Activated CD4-positive, CD25-positive, alpha-beta regulatory T cell treated with anti-CD3 and anti-CD28 coated beads, Interleukin-2, amount 50 U/mL, for 24 hours (primary cell): ENCODE measurements around the gene TJP3.
A peak's percentile ranks its signal among the peaks of the same experiment; 100 is the strongest.

Experiments used
- ATAC-seq, 2 donors: fragments of 150-1000 bp; cut with Tn5 transposase; one replicate each; pipeline ENCODE4 v1.10.0; 2021; ENCODE audit warnings: mild to moderate bottlenecking in 1 of 2, moderate library complexity in 1 of 2

TJP3 gene

DNA sequence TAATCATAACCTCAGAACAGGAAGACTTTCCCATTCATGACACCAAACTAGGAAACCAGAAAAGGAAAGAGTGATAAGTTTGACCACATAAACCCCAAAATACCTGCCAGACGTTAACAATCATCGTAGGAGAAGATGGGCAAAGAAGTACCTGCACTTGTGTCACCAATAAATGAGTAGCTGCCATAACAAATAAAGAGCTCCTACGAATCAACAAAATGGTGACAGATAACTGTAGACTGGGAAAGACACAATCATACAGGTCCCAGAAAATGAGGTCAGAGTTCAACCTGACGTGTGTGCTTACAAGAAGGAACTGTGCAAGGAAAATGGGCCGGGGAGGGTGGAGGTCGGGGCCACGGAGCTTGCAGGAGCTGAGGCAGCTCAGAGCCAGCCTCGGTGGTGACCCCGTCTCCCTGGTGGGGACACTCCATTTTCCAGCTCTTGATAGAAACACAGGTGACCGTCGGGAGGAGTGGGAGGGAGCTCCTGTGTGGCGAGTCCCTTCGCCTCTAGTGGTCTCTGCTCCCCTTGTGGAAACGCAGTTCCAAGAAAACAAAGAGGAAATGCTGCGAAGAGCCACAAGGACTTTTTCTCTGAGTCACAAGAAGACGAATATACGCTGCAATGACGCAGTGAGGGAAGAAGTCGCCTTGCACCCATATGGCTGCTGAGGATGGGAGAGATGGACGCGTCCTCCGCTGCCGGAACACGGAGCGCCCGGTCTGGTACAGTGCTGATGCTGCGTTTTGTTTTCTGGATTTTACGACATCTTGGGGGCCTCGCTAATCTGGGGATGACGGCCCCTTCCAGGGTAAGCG, 17.4 kb upstream of the TJP3 start:
- peak; percentile 53 to 54 for ATAC-seq

DNA sequence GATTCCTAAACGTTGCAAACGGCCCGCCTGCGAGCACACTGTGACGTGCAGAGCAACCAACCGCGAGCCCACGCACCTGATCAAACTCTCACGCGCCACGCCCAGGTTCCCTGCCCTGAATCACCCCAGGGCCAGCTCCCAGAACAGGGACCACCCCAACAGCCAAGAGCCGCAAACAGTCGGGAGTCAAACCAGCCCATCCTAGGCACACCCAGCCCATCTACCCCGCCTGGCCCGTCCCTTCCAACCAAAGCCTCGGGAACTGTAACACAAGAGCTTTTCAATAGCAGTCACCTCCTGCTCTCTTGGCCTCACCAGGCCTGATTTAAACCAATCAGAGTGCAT, 16.8 kb upstream of the TJP3 start:
- ATAC-seq = no peak

DNA sequence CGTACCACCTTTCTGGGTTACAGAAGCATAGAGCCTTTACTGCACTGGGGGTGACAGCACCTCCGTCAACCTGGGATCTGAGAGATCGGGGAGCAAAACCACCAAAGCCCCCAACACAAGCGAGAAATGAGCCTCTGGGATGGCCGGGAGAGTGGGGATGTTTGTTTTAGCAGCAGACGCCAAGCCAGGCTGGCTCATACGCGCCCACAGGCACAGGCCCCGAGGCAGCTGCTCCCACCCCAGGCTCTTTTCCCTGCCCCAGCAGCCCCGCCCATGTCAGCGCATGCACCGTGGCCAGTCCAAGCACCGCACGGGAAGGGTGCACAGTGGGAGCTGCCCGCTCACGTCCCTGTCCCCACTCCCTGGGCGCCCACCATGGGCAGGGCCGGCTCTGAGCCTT, 16.5 kb upstream of the TJP3 start:
- ATAC-seq = no peak

DNA sequence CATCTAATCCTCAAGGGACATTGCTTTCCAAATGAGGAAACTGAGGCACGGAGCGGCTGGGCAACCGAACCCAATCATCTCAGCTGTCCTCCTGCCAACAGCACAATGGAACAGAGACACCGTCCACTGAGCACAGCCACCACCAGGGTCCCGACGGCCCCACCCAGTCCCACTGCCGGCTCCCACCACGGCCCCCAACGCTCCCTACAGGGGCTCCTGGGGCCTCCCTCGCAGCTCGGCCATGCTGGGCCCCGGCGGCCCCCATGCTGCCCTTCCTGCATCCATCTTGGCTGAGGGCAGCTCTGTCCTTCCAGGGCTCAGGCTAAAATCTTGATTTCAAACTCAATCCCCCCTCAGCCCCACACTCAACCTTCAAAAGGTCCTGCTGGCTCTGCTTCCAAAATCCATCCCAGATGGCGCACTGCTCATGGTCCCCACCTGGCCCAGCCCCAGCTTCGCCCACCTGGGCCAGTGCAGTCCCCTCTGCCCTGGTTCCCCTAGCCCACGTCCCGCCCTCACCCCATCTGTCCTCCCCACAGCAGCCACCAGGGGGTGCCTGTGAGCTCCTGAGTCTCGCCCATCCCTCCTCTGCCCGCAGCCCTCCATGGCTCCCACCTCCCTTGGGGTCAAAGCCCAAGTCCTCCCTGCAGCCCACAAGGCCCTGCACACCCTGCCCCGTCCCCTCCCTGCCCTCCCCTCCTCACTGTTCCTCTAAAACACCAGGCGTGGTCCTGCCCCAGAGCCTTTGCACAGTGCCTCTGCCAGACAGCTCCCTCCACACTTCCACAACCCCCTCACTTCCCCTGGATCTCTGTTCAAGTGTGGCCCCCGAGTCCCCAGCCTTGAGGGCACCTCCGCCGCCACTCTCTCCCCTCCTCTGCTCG, 15.8 kb upstream of the TJP3 start:
- ATAC-seq = peak; percentile 27 to 44

DNA sequence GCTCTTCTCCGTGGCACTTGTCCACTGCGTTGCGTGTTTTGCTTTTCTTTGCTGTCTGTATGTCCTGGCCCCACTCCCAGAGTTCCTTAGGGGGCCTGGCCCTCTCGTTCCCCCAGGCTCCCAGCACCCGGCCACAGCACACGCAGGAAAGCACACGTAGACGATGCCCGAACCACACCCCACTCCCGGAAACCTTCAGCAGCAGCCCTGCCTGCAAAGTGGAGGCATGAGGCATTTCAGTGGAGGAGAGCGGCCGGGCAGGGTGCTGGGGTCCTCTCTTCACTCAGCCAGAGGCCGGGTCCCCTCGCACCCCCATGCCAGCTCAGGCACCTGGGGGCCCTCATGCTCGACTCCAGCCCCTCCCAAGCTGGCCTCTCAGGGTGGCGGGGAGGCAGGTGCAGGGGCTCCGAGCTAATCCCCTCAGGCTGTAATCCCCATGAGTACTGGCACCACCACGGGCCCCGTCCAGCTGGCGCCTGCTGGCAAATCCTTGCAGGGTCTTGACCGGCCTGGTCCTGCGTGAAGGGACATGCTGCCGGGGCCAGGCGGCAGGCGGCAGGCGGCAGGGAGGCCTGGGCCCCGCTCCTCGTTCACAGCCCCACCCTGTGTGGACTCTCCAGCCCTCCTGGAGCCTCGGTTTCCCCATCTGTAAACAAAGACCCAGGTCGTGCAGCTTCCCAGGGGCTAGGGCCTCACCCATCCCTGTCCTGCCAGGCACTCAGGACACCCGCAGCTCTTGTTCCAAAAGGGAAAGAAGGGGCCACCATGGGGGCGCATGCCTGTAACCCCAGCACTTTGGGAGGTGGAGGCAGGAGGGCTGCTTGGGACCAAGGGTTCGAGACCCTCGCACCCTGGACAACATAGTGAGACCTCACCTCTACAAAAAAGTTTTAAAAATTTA, 14.9 kb upstream of the TJP3 start:
- no peak for ATAC-seq

DNA sequence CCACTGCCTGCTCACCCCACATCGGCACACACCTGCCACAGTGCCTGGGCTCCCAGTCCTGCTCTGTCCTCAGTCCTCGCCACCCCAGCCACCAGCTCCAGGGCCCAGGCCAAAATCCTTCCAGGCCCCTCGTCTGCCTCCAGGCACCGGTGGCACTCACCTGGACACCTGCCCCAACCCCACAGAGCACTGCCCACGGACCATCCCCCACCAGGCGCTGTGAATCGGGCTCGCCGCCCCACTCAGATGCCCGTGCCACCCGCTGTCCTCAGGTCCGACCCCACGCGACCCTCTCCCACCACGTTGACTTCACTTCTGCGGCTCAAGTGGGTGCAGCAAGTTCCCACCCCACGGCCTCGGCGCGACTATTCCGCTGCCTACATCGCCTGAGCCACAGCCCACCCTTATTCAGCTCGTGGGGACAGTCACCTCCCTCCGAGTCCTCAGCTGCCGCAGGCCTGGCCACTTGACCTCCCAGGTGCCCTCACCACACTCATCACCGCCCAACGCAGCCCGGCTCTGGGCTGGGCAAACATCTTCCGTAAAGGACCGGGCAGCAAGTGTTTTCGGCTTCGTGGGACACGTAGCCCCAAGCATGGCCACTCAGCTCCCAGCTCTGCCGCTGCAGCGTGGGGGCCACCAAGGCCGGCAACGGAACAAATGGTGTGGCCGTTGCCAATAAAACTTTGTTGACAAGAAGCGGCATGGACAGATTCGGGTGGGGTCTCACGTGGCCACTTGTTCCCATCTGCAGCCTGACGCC, 13.6 kb upstream of the TJP3 start:
- no peak for ATAC-seq

DNA sequence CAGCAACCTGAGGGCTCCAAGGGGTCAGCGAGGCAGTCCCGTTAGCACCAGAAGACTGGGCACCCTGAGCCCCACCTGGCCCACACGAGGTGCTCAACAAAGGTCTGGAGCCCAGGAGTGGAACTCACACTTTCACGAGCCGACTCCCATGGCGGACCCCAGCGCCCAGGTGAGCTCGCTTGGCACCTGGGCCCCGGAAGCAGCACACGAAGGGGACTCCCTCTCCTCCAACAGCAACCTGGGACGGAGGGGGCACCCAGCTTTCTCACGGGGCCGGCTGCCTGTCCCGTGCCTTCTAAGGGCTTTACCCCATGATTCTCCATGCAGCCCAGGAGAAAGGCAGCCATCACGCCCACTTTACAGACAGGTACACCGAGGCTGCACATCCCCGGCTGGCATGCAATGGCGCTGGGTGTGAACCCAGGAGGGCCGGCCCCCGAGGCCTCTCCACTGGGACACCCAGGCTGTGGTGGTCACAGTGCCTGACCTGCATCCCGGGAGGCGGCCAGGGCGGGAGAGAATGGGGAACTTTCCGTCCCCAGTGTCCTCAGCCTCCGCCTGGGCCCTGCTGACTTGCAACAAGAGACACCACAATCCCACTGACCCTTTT, 13.0 kb upstream of the TJP3 start:
- ATAC-seq = no peak

DNA sequence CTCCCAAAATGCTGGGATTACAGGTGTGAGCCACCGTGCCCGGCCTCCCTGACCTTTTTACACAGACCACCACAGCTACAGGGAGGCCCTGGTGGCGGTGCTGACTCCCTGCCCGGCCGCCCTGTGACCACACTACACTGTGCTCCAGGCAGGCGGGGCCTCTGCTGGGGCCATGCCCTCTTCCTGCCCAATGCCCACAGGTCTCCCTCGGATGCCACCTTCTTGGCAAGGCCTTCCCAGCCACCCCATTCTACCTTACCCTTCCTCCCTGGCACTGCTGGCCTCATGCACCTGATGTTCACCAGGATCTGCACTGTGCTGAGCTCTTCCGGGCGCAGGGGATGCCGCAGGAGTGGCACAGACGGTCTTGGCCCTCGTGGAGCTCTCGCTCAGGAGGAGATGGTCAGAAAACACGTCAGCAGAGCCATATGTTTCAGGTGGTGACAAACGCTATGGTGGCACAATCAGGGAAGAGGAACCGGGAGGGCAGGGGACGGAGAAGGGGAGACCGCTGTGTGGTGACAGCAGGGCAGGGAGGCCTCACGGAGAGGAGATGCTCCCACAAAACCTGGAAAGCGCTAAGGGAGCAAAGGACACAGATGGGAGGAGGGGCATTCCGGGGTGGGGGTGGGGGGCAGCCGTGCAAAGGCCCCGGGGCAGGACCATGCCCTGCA, 12.1 kb upstream of the TJP3 start:
- ATAC-seq = no peak

DNA sequence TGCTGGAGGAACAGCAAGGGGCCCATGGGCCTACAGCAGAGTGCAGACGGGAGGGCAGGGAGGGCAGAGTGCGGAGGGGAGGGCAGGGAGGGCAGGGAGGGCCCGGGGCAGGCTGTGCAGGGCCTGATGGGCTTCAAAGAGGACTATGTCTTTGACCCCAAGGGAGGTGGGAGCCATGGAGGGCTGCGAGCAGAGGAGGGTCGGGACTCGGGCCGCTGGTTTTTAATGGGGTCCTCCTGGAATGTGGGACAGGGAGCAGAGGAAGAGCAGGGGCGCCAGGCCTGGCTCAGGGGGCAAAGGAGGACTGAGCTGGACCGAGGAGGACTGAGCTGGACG, 11.6 kb upstream of the TJP3 start:
- no peak for ATAC-seq

DNA sequence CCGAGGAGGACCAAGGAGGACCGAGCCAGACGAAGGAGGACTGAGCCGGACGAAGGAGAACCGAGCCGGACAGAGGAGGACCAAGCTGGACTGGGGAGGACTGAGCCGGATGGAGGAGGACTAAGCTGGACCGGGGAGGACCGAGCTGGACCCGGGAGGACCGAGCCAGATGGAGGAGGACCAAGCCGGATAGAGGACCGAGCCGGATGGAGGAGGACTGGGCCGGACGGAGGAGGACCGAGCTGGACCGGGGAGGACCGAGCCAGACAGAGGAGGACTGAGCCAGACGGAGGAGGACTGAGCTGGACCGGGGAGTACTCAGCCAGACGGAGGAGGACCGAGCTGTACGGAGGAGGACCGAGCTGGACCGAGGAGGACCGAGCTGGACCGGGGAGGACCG, 11.1 kb upstream of the TJP3 start:
- no peak for ATAC-seq

DNA sequence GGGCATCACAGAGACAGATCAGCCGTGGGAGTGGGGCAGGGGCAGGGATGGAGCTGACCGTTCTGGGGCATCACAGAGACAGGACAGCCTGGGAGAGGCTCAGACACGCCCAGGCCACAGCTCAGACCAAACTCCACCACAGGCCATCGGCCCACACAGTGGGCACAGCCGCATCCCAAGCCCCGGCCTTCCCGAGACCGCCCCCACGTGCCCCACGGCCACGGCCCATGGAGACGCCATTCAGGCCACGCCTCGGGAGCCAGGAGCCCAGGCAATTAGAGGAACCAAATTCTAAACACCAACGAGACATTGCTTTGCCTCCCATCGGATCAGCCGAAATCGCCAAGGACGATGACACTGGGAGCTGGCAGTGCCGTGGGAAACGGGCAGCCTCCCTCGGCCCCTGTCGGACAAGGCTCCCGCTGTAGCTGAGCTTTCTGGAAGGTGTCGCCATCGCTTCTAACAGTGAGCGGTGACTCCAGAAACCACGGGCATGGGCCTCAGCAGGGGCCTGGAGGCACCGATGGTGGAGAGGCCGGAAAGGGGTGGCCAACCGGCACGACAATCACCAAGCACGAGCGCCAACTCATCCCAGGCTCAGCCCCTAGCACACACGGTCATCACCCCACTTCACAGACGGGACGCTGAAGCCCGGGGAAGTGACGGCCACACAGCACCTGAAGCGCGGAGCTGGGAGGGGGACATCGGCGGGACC, 10.4 kb upstream of the TJP3 start:
- ATAC-seq = no peak

DNA sequence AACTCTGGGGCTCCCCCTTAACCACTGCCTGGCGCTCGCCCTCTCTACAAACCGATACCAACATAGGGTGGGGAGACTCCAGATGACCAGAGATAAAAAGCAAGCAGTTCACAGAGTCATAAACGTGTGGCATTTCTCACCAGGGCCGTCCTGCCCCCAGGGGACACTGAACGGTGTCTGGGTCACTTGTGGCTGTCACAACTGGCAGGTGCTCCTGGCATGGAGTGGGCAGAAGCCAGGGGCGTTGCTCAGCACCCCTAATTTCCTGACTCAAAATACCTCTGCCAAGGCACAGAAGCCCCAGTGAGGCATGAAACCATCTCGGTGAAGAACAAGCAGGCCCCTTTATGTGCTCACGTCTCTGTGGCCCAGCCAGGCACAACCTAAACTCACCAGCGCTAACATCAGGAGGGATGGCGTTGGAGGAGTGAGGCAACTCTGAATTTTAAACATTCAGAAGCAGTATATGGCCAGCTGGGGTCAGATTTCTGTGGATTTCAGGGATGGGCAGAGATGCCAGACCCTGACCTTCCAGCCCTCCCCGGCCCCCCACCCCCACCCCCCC, 9.7 kb upstream of the TJP3 start:
- ATAC-seq = no peak

DNA sequence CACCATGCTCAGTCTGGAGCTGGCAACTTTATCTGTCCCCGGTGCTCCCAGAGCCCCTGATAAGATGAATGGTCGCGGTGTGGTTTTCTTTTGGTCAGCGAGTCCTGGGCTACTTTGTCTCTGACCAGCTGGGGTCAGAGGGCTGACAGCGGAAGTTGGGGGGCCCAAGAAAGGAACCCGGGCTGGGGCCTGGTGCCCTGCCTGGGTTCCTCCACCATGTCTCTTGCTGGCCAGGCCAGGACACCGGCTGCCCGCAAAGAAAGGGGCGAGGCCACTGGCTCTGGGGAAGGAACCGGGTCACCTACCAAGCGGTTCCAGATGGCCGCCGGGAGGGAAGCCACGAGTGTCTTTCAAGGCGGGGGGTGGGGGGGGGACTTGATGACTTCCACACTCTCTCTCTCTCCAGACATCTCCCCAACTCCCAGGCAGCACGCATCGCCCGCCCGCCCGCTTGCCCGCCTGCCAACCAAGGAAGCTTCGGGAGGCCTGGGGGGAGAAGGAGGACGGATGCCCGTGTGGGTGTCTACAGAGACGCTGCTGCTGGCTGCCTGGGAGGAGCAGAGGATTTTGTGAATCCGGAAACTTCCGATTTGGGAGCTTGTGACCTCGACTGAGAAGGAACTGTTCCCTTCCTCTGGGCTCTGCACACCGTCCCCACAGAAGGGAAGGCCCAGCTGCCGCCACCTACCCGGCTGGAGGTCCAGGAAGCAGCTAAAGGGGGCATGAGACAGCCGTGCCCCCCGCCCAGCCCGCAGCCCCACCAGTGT, 9.0 kb upstream of the TJP3 start:
- no peak for ATAC-seq

DNA sequence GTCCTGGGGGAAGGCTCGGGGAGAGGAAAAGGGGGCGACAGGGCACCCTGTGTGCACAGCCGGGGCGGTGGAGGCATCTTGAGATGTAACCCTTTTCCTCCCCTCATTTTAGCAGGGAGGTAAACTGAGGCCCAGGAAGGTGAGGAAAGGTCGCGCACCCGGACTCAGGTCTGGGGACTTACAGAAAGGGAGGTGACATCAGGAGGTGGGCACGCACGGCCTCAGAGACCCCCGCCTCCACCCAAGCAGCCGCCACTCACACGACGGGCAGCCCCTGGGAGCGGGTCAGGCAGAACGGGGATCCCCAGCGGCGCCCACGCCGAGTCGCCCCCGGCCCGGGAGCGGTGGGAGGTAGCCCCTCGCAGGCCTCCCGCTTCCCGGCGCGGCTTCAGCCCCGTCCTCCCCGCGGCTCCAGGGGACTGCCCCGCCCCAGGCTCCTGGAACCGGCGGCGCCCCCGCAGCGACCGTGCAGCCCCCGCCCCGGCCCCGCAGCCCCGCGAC, 8.4 kb upstream of the TJP3 start:
- ATAC-seq = no peak

DNA sequence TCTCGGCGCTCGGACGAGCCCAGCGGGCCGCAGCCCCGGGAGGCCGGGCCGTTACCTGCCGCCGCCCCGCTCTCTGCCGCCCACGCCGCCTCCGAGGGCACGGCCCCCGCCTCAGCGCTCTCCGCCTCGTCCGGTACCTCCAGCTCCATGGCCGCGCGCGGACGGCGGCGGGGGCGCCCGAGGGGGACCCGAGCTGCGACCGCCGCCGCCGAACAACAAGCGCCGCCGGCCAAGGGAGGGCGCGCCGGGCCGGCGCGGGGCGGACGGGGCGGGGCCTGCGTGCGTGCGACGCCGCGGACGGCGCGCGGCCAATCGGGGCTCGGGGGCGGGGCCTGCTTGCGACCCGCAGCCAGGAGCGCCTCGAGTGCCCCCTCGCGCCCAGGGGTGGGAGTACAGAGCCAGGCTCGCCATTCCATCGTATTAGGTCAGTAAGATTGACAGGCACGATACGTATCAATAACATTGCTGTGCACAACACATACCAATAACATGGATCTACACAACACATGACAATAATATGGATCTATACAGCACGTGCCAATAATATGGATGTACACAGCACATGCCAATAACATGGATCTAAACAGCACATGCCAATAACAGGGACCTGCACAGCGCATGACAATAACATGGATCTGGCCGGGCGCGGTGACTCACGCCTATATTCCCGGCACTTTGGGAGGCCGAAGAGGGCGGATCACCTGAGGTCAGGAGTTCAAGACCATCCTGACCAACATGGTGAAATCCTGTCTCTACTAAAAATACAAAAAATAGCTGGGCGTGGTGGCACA, 7.7 kb upstream of the TJP3 start, which contains the start of gene PIP5K1C:
Gene PIP5K1C (minus strand): TSS at position 227 of the 791 bp plus-strand sequence. CDS start 78 bp downstream, at position 149.
- peak; percentile 88 to 93 for ATAC-seq

DNA sequence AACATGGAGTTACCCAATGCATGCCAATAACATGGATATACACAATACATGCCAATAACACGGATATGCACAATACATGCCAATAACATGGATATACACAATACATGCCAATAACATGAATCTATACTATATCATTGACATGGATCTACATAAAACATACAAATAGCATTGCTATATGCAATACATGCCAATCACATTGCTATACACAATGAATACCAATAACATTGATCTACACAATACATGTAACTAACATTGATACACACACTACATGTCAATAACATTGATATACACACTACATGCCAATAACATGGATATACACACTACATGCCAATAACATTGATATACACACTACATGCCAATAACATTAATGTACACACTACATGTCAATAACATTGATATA, 7.0 kb upstream of the TJP3 start:
- no peak for ATAC-seq

DNA sequence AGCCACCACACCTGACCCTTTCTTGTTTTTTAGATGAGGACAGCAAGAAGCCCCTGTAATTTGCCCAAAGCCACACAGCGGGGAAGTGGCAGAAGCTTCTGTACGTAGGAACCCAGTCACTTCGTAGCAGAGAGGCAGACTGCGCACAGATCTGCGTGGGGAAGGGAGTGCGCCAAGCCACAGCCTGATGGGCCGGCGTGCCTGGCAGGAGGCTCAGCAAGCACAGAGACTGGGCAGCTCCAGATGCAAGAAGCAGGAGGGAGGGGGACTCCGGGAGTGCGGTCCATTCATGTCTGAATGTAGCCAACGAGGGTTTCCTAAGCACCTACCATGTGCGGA, 347 bp upstream of the TJP3 start:
- no peak for ATAC-seq

DNA sequence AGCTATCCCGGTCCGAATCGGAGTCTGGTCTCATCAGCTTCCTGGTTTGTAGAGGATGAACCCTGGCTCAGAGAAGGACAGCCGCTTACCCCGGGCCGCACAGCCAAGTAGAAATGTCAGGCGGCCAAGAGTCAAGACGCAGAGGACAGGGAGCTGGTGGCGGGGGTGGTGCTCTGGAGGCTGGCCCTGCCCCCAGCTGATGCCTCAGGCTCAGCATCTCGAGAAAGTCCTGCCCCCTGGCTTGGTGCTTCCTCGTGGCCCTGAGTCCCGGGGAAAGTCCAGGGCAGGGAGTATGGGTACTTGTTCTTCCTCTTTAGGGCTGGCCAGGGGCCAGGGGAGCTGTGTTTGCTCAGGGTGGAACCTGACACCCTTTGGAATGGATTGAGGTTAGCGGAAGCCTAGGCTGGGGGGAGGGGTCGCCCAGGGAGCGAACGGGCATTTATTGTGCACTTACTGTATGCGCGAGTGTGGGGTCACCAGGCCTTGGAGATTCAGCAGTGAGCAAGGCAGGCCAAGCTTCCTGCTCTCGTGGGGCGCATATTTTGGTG, 2.2 kb downstream of the TJP3 start:
- no peak for ATAC-seq
